Tibial nerve (tissue), 4 donors: ENCODE results near the gene PEX14. TPM values are rescaled to one million over a fixed set of nuclear protein-coding genes. Genes with fewer than 3 reads are reported as not detected.

Experiments
- DNase-seq, 2 donors: peaks; one replicate each; pipeline ENCODE4 v3.0.0-alpha.2; 2019; ENCODE audit warnings: low spot score in 2 of 2
- H3K27ac ChIP-seq, 4 donors: fragments of 200-600 bp; sonication (generic) in 3 of 4; one replicate each; pipeline ENCODE4 v1.5.1; 2017 to 2019; ENCODE audit warnings: mild to moderate bottlenecking in 1 of 4
- H3K27me3 ChIP-seq, 2 donors: fragments of 200-600 bp; sonication (generic) in 1 of 2; one replicate each; pipeline versions ENCODE4 v1.5.1 to v1.6.0; 2017 to 2019
- H3K36me3 ChIP-seq, 3 donors: fragments of 200-600 bp; sonication (generic); one replicate each; pipeline ENCODE4 v1.5.1; 2018 to 2019
- H3K4me1 ChIP-seq, 4 donors: fragments of 200-600 bp; sonication (generic) in 3 of 4; one replicate each; pipeline ENCODE4 v1.5.1; 2017 to 2019
- H3K4me3 ChIP-seq, 4 donors: fragments of 200-600 bp; sonication (generic) in 3 of 4; one replicate each; pipeline ENCODE4 v1.5.1; 2017 to 2019; ENCODE audit warnings: mild to moderate bottlenecking in 1 of 4, moderate library complexity in 1 of 4
- H3K9me3 ChIP-seq, 4 donors: fragments of 200-600 bp; sonication (generic) in 3 of 4; one replicate each; pipeline ENCODE4 v1.5.1; 2017 to 2019
- EP300 ChIP-seq, 2 donors: sonication (generic); formaldehyde crosslinking; IDR thresholded peaks; one replicate each; pipeline ENCODE4 v1.6.1; 2017; ENCODE audit warnings: antibody characterized with exemption in 2 of 2, mild to moderate bottlenecking in 1 of 2
- POLR2A ChIP-seq, 2 donors: fragments of 450-650 bp; IDR thresholded peaks; one replicate each; pipeline ENCODE4 v1.6.1; 2017; ENCODE audit warnings: antibody characterized with exemption in 2 of 2, mild to moderate bottlenecking in 2 of 2, moderate library complexity in 2 of 2
- WGBS, 2 donors: methylation state at CpG; one replicate each; pipeline ENCODE4 v1.1.5; 2018; 5-methylcytosine and 5-hydroxymethylcytosine counted together
- total RNA-seq, 4 donors: library from RNA; depleted of rRNA; stranded (reverse); fragments of >200 nt; gene quantifications; one replicate each; pipeline ENCODE4 v1.1.0, GENCODE V29; 2016
- TF ChIP-seq, protein P1 (sequence below), 5 experiments: fragments of 200-600 bp in 3 of 5; fragments of 450-650 bp in 2 of 5; sonication (generic) in 3 of 5; IDR thresholded peaks; one replicate each; pipeline ENCODE4 v1.5.1; 2016 to 2019; ENCODE audit warnings: antibody characterized with exemption in 5 of 5, mild to moderate bottlenecking in 3 of 5, moderate library complexity in 2 of 5

Gene PEX14
- total RNA-seq, 4 donors from 2014 or later: 14.4 to 21.8 (median 18.2) TPM

DNA sequence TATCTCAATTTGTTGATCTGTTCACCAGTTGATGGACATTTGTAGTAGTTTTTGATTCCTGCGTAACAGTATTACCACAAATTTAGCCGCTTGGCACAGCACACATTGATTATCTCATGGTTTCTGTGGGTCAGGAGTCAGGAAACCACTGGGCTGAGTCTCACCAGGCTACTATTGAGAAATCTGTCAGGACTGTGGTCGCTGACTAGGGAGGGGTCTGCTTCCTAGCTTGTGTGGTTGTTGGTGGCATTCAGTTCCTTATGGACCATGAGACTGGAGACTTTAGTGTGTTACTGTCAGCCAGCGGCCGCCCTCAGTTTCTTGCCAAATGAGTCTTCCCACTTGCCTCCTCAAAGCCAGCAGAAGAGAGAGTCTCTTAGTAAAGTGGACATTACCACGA lies 9.8 kb downstream of the PEX14 start:
- Histone ChIP-seq H3K27ac (no peak overlapping the region), H3K36me3 (peaks cover 0 to 3% (median 0%) of the 10 kb centered on the region in 3 donors), H3K9me3 (no peaks in the 10 kb centered on the region), H3K4me1 (peaks cover 0 to 5% (median 0%) of the 10 kb centered on the region in 4 donors), H3K27me3 (no peaks in the 10 kb centered on the region), H3K4me3 (no peak overlapping the region)
- WGBS, 2 donors: 83 to 90% methylated on average over 6 of the region's 6 CpGs
- DNase-seq: no peak
- no peak for TF ChIP-seq POLR2A (IDR thresholded peaks at IDR 0.05)
- TF ChIP-seq, protein P1, sequence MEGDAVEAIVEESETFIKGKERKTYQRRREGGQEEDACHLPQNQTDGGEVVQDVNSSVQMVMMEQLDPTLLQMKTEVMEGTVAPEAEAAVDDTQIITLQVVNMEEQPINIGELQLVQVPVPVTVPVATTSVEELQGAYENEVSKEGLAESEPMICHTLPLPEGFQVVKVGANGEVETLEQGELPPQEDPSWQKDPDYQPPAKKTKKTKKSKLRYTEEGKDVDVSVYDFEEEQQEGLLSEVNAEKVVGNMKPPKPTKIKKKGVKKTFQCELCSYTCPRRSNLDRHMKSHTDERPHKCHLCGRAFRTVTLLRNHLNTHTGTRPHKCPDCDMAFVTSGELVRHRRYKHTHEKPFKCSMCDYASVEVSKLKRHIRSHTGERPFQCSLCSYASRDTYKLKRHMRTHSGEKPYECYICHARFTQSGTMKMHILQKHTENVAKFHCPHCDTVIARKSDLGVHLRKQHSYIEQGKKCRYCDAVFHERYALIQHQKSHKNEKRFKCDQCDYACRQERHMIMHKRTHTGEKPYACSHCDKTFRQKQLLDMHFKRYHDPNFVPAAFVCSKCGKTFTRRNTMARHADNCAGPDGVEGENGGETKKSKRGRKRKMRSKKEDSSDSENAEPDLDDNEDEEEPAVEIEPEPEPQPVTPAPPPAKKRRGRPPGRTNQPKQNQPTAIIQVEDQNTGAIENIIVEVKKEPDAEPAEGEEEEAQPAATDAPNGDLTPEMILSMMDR (IDR thresholded peaks at IDR 0.05): no peak
- no peak for TF ChIP-seq EP300 (IDR thresholded peaks at IDR 0.05)

DNA sequence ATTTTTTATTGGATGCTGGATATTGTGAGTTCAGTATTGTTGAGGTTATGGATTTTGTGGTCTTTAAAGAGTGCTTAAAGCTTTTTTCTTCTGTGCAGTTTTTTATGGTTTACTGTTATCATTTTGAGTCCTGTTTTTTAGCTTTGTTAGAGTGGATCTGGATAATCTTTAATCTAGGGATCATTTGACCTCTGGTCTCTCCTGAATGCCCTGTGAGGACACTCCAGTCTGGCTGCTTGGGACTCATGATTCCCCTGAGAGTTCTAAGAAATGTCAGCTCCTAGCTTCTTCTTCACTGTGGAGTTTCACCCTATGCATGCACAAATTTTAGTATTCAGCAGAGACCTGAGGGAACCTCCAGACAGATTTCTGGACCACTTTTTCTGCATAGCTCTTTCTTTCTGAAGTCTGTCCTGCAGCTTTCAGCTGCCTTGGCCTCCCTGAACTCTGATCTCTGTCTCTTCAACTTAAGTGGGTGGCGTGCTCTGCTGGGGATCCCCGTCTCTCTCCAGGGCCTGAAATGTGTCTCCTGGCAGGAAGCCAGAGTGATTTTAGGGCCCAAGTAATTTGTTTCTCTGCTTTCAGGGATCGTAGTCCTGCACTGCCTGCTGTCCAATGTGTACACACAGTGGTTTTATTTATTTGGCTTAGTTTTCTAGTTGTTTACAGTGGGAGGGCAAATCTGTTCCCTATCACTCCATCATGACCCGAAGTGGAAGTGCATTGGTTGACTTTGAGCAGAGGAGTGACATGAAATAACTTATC lies 14.7 kb downstream of the PEX14 start:
- 20 to 43% methylated on average over 3 to 4 of the region's 4 CpGs for WGBS, 2 donors

DNA sequence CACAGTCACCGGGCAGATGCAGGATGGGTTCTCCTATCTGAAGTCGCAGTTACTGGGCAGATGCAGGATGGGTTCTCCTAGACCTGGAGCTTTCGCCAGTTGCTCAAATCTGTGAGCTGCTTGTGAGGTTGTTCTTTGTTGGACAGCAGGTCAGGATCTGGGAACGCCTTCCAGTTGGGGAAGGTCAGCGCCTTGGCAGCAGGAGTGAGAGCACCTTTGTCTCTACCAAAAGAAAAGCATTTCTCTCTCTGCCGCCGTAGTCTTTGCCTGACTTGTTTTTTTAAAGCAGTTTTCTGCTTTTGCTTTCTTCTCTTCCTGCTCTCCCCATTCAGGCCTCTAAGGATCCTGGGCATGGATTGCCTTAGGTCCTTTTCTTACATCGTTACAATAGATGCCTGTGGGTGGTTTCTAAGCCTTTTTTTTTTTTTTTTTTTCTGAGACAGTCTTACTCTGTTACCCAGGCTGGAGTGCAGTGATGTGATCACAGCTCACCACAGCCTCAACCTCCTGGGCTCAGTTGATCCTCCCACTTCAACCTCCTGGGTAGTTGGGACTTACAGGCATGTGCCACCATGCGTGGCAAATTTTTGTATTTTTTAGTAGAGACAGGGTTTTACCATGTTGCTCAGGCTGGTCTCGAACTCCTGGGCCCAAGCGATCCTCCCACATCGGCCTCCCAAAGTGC lies 15.7 kb downstream of the PEX14 start:
- H3K27ac ChIP-seq: no peak overlapping the region
- peaks cover 0 to 18% (median 5%) of the 10 kb centered on the region in 4 donors for H3K4me1 ChIP-seq
- H3K4me3 ChIP-seq: no peak overlapping the region
- H3K36me3 ChIP-seq: peaks cover 0 to 3% (median 0%) of the 10 kb centered on the region in 3 donors
- no peaks in the 10 kb centered on the region for H3K27me3 ChIP-seq
- WGBS, 2 donors: 66 to 70% methylated on average over 12 of the region's 12 CpGs
- TF ChIP-seq, protein P1 (IDR thresholded peaks at IDR 0.05): no peak
- TF ChIP-seq POLR2A (IDR thresholded peaks at IDR 0.05) (no peak), EP300 (IDR thresholded peaks at IDR 0.05) (no peak)
- no peak for DNase-seq
- no peaks in the 10 kb centered on the region for H3K9me3 ChIP-seq

More for the DNA sequence above, 14.7 kb downstream of the PEX14 start:
- no peak for TF ChIP-seq EP300 (IDR thresholded peaks at IDR 0.05)
- TF ChIP-seq, protein P1 (IDR thresholded peaks at IDR 0.05): no peak
- no peak for TF ChIP-seq POLR2A (IDR thresholded peaks at IDR 0.05)
- Histone ChIP-seq H3K9me3 (no peaks in the 10 kb centered on the region), H3K4me1 (peaks cover 0 to 12% (median 0%) of the 10 kb centered on the region in 4 donors), H3K27ac (no peak overlapping the region), H3K4me3 (no peak overlapping the region), H3K27me3 (no peaks in the 10 kb centered on the region), H3K36me3 (peaks cover 0 to 3% (median 0%) of the 10 kb centered on the region in 3 donors)
- no peak for DNase-seq

DNA sequence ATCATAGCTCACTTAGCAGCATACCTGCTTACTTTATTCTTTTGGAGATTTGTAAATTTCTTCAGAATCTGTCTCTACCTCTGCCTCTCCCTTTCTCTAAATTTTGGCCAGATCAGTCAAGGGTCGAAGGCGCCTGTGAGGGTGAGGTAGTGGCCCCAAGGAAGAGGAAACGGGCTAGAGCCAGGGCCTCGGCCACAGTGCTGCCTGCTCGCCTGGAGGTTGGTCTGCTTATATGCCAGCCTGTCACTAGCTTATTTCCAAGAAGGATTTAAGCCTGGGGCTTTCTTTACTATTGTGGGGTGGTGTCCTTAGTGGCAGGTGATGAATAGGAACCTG lies 19.6 kb downstream of the PEX14 start:
- 86 to 90% methylated on average over 5 of the region's 5 CpGs for WGBS, 2 donors
- no peak overlapping the region for H3K27ac ChIP-seq
- no peaks in the 10 kb centered on the region for H3K9me3 ChIP-seq
- H3K36me3 ChIP-seq: peaks cover 0 to 5% (median 0%) of the 10 kb centered on the region in 3 donors
- no peak overlapping the region for H3K4me3 ChIP-seq
- TF ChIP-seq, protein P1 (IDR thresholded peaks at IDR 0.05): no peak
- TF ChIP-seq EP300 (IDR thresholded peaks at IDR 0.05): no peak
- no peak for TF ChIP-seq POLR2A (IDR thresholded peaks at IDR 0.05)
- H3K4me1 ChIP-seq: peaks cover 0 to 19% (median 10%) of the 10 kb centered on the region in 4 donors
- no peaks in the 10 kb centered on the region for H3K27me3 ChIP-seq
- no peak for DNase-seq
